AG09309 (cell line): Measurements from ENCODE around the gene KL.

Experiments used
- DNase-seq: peaks from one replicate; pipeline ENCODE4 v3.0.0-alpha.2; 2010; ENCODE audit warnings: low read depth
- H3K4me3 ChIP-seq: 2 replicates; pipeline ENCODE4 v1.5.1; 2011; ENCODE audit warnings: mild to moderate bottlenecking, low read depth, low read length, moderate library complexity; ENCODE audit not compliant: control insufficient read depth
- TF ChIP-seq, protein P1 (sequence below): IDR thresholded peaks from 2 replicates; pipeline ENCODE4 v1.5.1; 2011; ENCODE audit warnings: mild to moderate bottlenecking, low read depth, low read length, inconsistent platforms; ENCODE audit not compliant: insufficient read depth, control insufficient read depth; ENCODE audit errors: missing control alignments

KL gene

DNA sequence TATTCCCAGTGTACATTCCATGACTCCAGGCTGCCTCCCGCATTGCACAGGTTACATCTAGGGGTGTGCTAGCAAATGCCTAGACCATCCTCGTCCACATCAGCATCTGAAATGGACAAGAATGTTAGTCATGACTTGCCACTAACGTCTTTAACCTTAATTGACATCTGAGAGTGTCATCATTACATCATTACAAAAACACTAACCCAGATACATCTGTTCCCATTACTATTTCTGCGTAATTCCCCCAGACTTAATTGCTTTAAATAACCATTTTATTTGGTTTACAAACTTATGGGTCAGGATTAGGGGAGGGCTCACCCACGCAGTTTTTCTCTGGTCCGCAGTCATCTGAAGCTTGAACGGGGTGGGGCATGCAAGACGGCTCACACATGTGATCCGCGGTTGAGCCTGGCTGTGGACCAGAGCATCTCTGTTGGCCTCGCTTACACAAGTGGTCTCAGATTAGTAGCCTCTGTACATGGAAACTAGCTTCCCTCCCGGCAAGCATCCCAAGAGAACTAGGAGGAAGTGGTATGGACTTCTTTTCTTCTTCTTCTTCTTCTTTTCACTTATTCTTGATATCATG, 15.9 kb downstream of the KL start:
- TF ChIP-seq, protein P1, sequence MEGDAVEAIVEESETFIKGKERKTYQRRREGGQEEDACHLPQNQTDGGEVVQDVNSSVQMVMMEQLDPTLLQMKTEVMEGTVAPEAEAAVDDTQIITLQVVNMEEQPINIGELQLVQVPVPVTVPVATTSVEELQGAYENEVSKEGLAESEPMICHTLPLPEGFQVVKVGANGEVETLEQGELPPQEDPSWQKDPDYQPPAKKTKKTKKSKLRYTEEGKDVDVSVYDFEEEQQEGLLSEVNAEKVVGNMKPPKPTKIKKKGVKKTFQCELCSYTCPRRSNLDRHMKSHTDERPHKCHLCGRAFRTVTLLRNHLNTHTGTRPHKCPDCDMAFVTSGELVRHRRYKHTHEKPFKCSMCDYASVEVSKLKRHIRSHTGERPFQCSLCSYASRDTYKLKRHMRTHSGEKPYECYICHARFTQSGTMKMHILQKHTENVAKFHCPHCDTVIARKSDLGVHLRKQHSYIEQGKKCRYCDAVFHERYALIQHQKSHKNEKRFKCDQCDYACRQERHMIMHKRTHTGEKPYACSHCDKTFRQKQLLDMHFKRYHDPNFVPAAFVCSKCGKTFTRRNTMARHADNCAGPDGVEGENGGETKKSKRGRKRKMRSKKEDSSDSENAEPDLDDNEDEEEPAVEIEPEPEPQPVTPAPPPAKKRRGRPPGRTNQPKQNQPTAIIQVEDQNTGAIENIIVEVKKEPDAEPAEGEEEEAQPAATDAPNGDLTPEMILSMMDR: no peak

DNA sequence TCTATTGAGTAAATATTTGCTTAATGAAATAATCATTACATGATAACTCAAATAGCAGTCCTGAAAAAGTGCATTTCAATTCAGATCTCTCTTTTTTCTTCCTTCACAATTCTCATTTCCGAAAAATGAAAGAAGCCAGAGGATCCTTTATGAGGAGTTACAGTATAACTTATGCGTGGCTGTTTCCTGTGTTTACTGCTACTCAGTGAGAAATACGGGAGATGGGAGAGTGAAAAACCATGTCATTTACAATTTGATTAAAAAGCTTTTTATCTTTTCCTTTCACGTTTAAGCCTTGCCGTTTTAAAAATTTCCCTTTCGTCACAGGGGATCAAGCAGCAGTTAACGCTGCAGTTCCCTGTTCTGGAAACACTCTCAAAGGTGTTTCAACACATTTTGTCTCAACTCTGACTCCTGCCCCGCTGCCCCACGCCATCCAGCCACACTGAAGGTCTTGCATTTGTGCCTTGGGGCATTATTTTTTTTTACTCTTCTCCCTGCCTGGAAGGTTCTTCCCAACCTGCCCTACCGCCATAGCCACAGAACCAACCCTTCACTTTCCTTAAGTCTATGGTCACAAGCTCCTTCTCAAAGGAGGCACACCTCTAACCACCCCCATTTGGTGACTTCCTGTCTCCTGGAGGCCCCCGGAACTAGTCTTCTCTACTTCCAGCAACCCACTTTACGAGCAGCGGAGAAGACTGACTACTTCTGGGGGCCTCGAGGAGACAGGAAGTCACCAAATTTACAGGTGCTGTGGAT, 17.0 kb downstream of the KL start:
- no peak for DNase-seq
- H3K4me3 ChIP-seq: no peak overlapping the region
- TF ChIP-seq, protein P1: no peak

More for the DNA sequence above, 15.9 kb downstream of the KL start:
- peak; percentile 34 for DNase-seq
- no peak overlapping the region for H3K4me3 ChIP-seq

DNA sequence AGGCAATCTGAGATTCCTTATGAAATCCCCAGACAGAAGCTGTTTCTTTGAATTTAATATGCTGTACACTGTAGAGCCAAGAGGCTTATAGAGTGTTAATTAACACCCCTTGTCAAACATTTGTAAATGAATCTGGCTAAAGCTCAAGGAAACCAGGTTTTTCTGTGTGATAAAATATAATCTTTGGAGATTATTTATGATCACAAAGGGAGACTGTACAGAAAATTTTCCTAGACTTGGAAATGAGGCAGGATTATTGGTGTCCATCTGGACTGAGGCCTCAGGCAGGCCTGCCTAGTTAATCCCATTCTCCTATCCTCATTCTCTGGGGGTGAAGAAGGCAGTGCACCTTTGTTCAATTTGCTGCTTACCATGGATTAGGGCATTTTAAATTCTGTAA, 17.8 kb downstream of the KL start:
- H3K4me3 ChIP-seq: no peak overlapping the region
- no peak for DNase-seq
- TF ChIP-seq, protein P1: no peak

DNA sequence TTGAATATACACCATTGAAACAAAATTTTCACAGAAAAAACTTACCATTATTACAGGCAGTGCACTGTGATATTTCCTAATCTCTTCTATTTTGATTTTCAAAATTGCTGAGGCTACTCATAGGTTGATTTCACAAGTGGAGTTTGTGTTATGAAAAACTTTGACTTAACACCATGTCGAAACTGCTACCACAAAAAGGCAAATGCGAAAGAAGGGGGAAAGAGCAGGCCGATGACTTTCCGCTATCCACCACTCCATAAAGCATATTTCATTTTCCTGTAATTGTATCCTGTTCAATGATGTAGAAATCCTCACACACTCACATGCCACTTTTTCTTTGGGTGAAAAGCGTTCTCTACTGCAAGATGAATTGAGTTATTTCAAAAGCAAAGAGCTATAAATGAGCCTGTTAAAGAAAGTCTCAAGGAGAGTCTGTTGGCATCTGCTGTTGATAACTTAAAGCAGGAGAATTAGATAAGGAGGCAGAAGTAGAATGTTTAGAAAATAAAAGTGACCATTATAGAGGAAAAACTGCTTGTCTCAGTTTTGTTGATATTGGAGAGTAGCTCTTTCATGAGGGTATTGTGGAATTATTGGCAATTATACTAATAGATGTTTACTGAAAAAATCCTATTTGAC, 18.8 kb downstream of the KL start:
- H3K4me3 ChIP-seq: no peak overlapping the region
- peak; percentile 50 for DNase-seq
- TF ChIP-seq, protein P1: no peak

DNA sequence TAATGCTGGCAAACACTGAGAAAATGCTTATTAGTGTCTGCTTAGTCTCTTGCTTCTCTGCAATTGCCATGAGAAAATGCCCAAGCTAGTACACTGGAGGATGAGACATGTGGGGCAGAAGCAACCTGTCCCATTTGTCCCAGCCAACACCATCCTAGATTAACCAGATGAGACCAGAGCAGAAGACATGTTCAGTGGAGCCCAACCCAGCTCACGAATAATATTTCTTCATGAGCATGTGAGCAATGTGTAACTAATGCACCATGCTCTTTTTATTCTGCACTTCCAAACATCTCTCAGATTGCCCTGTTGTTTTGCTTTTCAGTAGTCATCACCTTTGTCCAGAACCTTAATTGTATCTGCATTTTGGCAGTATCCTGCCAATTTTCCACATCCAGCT, 21.4 kb downstream of the KL start:
- DNase-seq: no peak
- H3K4me3 ChIP-seq: no peak overlapping the region
- TF ChIP-seq, protein P1: no peak

DNA sequence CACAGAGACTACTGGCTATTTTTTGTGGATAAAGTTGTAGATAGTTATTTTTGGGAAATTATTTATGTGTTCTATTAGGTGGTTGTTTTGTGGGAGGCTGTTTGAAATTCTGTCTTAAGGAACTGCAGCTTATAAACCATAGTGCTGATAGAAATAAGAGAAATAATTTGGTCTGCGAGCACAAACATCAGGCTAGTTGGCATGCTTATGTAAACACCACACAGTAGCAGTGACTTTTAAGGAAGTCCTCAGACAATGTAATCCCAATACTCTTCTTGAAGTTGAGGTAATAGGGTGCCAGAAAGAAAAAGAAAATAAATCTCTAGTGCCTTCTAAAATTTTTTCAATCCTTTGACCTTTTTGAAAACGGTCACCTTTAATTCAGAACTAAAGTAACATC, 23.9 kb downstream of the KL start:
- TF ChIP-seq, protein P1: no peak
- DNase-seq: no peak
- H3K4me3 ChIP-seq: no peak overlapping the region
